GM18873 (cell line): Measurements from ENCODE around the gene SLC6A4.
A peak's percentile ranks its signal among the peaks of the same experiment; 100 is the strongest.
"Not testable (repeated sequence)": the region's sequence is repeated elsewhere in the genome, so short reads cannot be mapped to it uniquely, and the experiment has no call there.

Experiments
- ATAC-seq: cut with Tn5 transposase; IDR thresholded peaks from one replicate; pipeline ENCODE4 v1.9.1; 2021; ENCODE audit warnings: mild to moderate bottlenecking, moderate library complexity, moderate number of reproducible peaks; ENCODE audit not compliant: unreplicated experiment, low FRiP score

SLC6A4 gene

GRCh38 chr17:30221346-30221745 is 14.2 kb downstream of the SLC6A4 start:
- no peak for ATAC-seq

- no peak for ATAC-seq
These were observed 15.1 kb downstream of the SLC6A4 start for GRCh38 chr17:30220414-30220813.

GRCh38 chr17:30219833-30220232 is 15.7 kb downstream of the SLC6A4 start:
- ATAC-seq, result no peak

GRCh38 chr17:30219315-30219714 is 16.2 kb downstream of the SLC6A4 start:
- ATAC-seq, result no peak

- no peak for ATAC-seq
These were observed 16.7 kb downstream of the SLC6A4 start for GRCh38 chr17:30218799-30219198.

GRCh38 chr17:30217746-30218245 is 17.7 kb downstream of the SLC6A4 start:
- ATAC-seq, result no peak

GRCh38 chr17:30217054-30217453 is 18.4 kb downstream of the SLC6A4 start:
- no peak for ATAC-seq

- peak; percentile 47 for ATAC-seq
These were observed 22.7 kb downstream of the SLC6A4 start for GRCh38 chr17:30212750-30213149.

- ATAC-seq, result no peak
These were observed 24.1 kb downstream of the SLC6A4 start for GRCh38 chr17:30211371-30211770.

- ATAC-seq, result no peak
These were observed 24.6 kb downstream of the SLC6A4 start for GRCh38 chr17:30210901-30211300.

- no peak for ATAC-seq
These were observed 25.1 kb downstream of the SLC6A4 start for GRCh38 chr17:30210366-30210765.

GRCh38 chr17:30209930-30210329 is 25.6 kb downstream of the SLC6A4 start:
- no peak for ATAC-seq

- ATAC-seq, result no peak
These were observed 27.3 kb downstream of the SLC6A4 start for GRCh38 chr17:30208214-30208613.

GRCh38 chr17:30207655-30208054 is 27.8 kb downstream of the SLC6A4 start:
- ATAC-seq, result no peak

- ATAC-seq, result no peak
These were observed 32.0 kb downstream of the SLC6A4 start for GRCh38 chr17:30203471-30203981.

GRCh38 chr17:30200656-30201055 is 34.8 kb downstream of the SLC6A4 start:
- ATAC-seq, result not testable (repeated sequence)

- no peak for ATAC-seq
These were observed 35.4 kb downstream of the SLC6A4 start for GRCh38 chr17:30200106-30200505.

GRCh38 chr17:30199600-30199999 is 35.9 kb downstream of the SLC6A4 start:
- no peak for ATAC-seq

- no peak for ATAC-seq
These were observed 38.1 kb downstream of the SLC6A4 start for GRCh38 chr17:30197416-30197815.

- ATAC-seq, result no peak
These were observed 39.0 kb downstream of the SLC6A4 start for GRCh38 chr17:30196504-30196903.

- ATAC-seq, result no peak
These were observed 44.4 kb downstream of the SLC6A4 start for GRCh38 chr17:30191072-30191471.

- no peak for ATAC-seq
These were observed 47.1 kb downstream of the SLC6A4 start for GRCh38 chr17:30188211-30188939.
